ENCODE data around the gene WDR90.

The WDR90 gene

GRCh38 chr16:678858-679813, 30.0 kb downstream of the WDR90 start:
- peak overlapping the region; percentile 35 for H3K4me3 ChIP-seq (ENCODE audit: low read depth, low read length)
- no peak for DNase-seq (ENCODE audit: low read depth)
- in situ Hi-C loops (cut with HindIII; ENCODE audit: low sequenced_read_pairs): no loop called here
- TF ChIP-seq CTCF (IDR thresholded peaks at IDR 0.05; ENCODE audit: low read depth, low read length, missing control alignments): no peak

- TF ChIP-seq CTCF (IDR thresholded peaks at IDR 0.05; ENCODE audit: low read depth, low read length, missing control alignments): no peak
- in situ Hi-C loops (cut with HindIII; ENCODE audit: low sequenced_read_pairs): no loop called here
- H3K4me3 ChIP-seq (ENCODE audit: low read depth, low read length): peak within 1 kb of the TSS; percentile 55
- peak; percentile 50 for DNase-seq (ENCODE audit: low read depth)
Observed at GRCh38 chr16:679814-680624, 30.9 kb downstream of the WDR90 start, which contains the start of gene STUB1. TSS of gene STUB1 (plus strand) at chr16:680410. CDS start at chr16:680526, 116 bp downstream.

GRCh38 chr16:680625-680945, 31.4 kb downstream of the WDR90 start:
- in situ Hi-C loops (cut with HindIII; ENCODE audit: low sequenced_read_pairs): no loop called here
- peak overlapping the region; percentile 55 for H3K4me3 ChIP-seq (ENCODE audit: low read depth, low read length)
- no peak for DNase-seq (ENCODE audit: low read depth)
- no peak for TF ChIP-seq CTCF (IDR thresholded peaks at IDR 0.05; ENCODE audit: low read depth, low read length, missing control alignments)

- peak; percentile 16 for TF ChIP-seq CTCF (IDR thresholded peaks at IDR 0.05; ENCODE audit: low read depth, low read length, missing control alignments)
- H3K4me3 ChIP-seq (ENCODE audit: low read depth, low read length): peak overlapping the region; percentile 55
- in situ Hi-C loops (cut with HindIII; ENCODE audit: low sequenced_read_pairs): no loop called here
- no peak for DNase-seq (ENCODE audit: low read depth)
Observed at GRCh38 chr16:680967-681745, 32.0 kb downstream of the WDR90 start.

GRCh38 chr16:681746-682427, 32.7 kb downstream of the WDR90 start:
- TF ChIP-seq CTCF (IDR thresholded peaks at IDR 0.05; ENCODE audit: low read depth, low read length, missing control alignments): no peak
- H3K4me3 ChIP-seq (ENCODE audit: low read depth, low read length): peak overlapping the region; percentile 55
- in situ Hi-C loops (cut with HindIII; ENCODE audit: low sequenced_read_pairs): no loop called here
- no peak for DNase-seq (ENCODE audit: low read depth)

Measured in astrocyte of the cerebellum (primary cell).